HG03342 (cell line): ENCODE results near the gene ZFP92.

Experiments
- ATAC-seq: cut with Tn5 transposase; IDR thresholded peaks from one replicate; pipeline ENCODE4 v1.9.1; 2021; ENCODE audit warnings: mild to moderate bottlenecking, moderate library complexity; ENCODE audit not compliant: unreplicated experiment

Gene ZFP92

GRCh38 chrX:153433781-153434285, 22.6 kb downstream of the ZFP92 start:
- ATAC-seq, result no peak

GRCh38 chrX:153434801-153435200, 23.5 kb downstream of the ZFP92 start:
- ATAC-seq, result no peak

- ATAC-seq, result no peak
These were observed 24.6 kb downstream of the ZFP92 start for GRCh38 chrX:153435845-153436244.

- no peak for ATAC-seq
These were observed 27.3 kb downstream of the ZFP92 start for GRCh38 chrX:153438532-153438931.

- no peak for ATAC-seq
These were observed 28.7 kb downstream of the ZFP92 start for GRCh38 chrX:153439977-153440376.

- ATAC-seq, result no peak
These were observed 29.4 kb downstream of the ZFP92 start for GRCh38 chrX:153440556-153441135.

- ATAC-seq, result no peak
These were observed 30.0 kb downstream of the ZFP92 start for GRCh38 chrX:153441296-153441695.

GRCh38 chrX:153441981-153442380, 30.7 kb downstream of the ZFP92 start:
- no peak for ATAC-seq

GRCh38 chrX:153442463-153442862, 31.2 kb downstream of the ZFP92 start:
- no peak for ATAC-seq

- ATAC-seq, result no peak
These were observed 32.4 kb downstream of the ZFP92 start for GRCh38 chrX:153443476-153444332.

- ATAC-seq, result no peak
These were observed 33.2 kb downstream of the ZFP92 start for GRCh38 chrX:153444333-153445011.

- ATAC-seq, result no peak
These were observed 34.0 kb downstream of the ZFP92 start for GRCh38 chrX:153445106-153445855.

- ATAC-seq, result no peak
These were observed 34.8 kb downstream of the ZFP92 start, which contains the start of gene TREX2 for GRCh38 chrX:153445856-153446635. TREX2 (minus strand) TSS chrX:153446056; CDS start chrX:153445430, 626 bp downstream.

- ATAC-seq, result no peak
These were observed 35.3 kb downstream of the ZFP92 start for GRCh38 chrX:153446636-153446936.

- no peak for ATAC-seq
These were observed 35.8 kb downstream of the ZFP92 start for GRCh38 chrX:153446950-153447580.

- ATAC-seq, result no peak
These were observed 36.3 kb downstream of the ZFP92 start for GRCh38 chrX:153447581-153447960.

GRCh38 chrX:153448556-153449367, 37.5 kb downstream of the ZFP92 start:
- no peak for ATAC-seq

GRCh38 chrX:153449368-153450113, 38.3 kb downstream of the ZFP92 start:
- no peak for ATAC-seq
